SK-N-MC (cell line): ENCODE results near the gene CLSTN2.

Experiments used
- EZH2 ChIP-seq: fragments of 200-600 bp; sonication (generic); IDR thresholded peaks from one replicate; pipeline ENCODE4 v1.6.1; 2017; ENCODE audit warnings: antibody characterized with exemption
- FOXP2 ChIP-seq: optimal IDR thresholded peaks from 2 replicates; pipeline ENCODE3; 2011; ENCODE audit warnings: mild to moderate bottlenecking, moderate library complexity; ENCODE audit not compliant: insufficient read depth; ENCODE audit errors: extremely low read length, control extremely low read depth
- POLR2AphosphoS5 ChIP-seq: IDR thresholded peaks from 2 replicates; pipeline ENCODE4 v1.6.1; 2012; ENCODE audit warnings: mild to moderate bottlenecking, low read depth, low read length, borderline replicate concordance

DNA sequence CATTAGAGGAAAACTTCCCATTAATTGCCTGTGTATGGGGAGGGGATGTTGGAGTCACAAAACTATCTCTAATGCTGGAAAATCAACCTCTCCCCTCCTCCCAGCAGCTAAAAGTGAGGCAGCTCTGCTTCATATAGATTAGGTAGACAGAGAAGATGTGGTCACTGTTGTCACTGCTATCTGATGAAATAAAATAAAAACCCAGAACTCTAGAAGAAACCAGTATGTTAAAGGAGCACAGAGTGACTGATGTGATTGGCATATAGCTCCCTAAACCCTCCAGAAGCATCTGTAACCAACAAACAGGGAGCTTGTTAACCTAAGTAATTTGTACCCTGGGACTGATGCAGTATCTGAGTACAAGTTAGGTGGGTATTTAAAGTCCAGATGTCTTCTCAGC, 531.0 kb downstream of the CLSTN2 start:
- TF ChIP-seq EZH2: no peak
- TF ChIP-seq POLR2AphosphoS5: no peak
- no peak for TF ChIP-seq FOXP2
